ENCODE data around the gene RALY.

Gene RALY

DNA sequence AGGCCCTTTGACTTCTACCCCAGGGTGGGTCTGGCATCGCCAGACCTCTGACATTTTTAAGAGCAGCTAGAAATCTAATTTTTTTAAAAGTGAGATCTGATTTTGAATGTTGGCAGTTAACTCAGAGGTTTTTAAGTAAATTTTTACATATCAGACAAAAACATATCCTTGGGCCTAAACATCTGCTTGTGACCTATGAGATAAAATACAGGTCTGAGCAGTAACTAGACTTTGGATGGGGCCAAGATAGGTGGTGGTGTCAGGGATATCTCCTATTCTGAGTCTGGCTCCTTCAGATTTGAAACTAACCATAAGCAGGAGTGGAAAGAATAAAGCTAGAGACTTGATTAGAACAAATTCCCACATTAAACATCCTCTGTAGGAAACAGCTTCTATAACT is 17.6 kb downstream of the RALY start:
- Histone ChIP-seq H3K9me3 (ENCODE audit: insufficient read depth, low read depth, low read length) (no peaks in the 10 kb centered on the region), H3K4me1 (ENCODE audit: insufficient read depth, low read length, poor library complexity, severe bottlenecking) (peaks cover 27% of the 10 kb centered on the region), H3K27me3 (ENCODE audit: insufficient read depth, low read length, poor library complexity, severe bottlenecking) (no peaks in the 10 kb centered on the region), H3K4me3 (ENCODE audit: low read length, poor library complexity, severe bottlenecking) (no peak overlapping the region), H3K36me3 (ENCODE audit: insufficient read depth, low read length) (no peaks in the 10 kb centered on the region; the same call in 1 of the 2 replicates), H3F3A (ENCODE audit: low read depth) (no peaks in the 10 kb centered on the region), H3K9me2 (replicated peaks; ENCODE audit: low read depth, low read length) (no peaks in the 10 kb centered on the region), H3K4me2 (ENCODE audit: low read depth, low read length, poor library complexity, severe bottlenecking) (no peak overlapping the region), H2AFZ (ENCODE audit: low read length) (no peak overlapping the region), H3K9ac (ENCODE audit: low read depth, low read length, poor library complexity, severe bottlenecking) (no peak overlapping the region), H4K20me1 (ENCODE audit: insufficient read depth, low read length, poor library complexity, severe bottlenecking) (peaks cover 89% of the 10 kb centered on the region), H3K79me2 (ENCODE audit: insufficient read depth, low read length) (peaks cover 93% of the 10 kb centered on the region)
- TF ChIP-seq EZH2phosphoT487 (IDR thresholded peaks at IDR 0.05; ENCODE audit: borderline replicate concordance), result no peak
- TF ChIP-seq, protein P1, sequence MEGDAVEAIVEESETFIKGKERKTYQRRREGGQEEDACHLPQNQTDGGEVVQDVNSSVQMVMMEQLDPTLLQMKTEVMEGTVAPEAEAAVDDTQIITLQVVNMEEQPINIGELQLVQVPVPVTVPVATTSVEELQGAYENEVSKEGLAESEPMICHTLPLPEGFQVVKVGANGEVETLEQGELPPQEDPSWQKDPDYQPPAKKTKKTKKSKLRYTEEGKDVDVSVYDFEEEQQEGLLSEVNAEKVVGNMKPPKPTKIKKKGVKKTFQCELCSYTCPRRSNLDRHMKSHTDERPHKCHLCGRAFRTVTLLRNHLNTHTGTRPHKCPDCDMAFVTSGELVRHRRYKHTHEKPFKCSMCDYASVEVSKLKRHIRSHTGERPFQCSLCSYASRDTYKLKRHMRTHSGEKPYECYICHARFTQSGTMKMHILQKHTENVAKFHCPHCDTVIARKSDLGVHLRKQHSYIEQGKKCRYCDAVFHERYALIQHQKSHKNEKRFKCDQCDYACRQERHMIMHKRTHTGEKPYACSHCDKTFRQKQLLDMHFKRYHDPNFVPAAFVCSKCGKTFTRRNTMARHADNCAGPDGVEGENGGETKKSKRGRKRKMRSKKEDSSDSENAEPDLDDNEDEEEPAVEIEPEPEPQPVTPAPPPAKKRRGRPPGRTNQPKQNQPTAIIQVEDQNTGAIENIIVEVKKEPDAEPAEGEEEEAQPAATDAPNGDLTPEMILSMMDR (conservative IDR thresholded peaks at IDR 0.05; ENCODE audit: low read length), result no peak

DNA sequence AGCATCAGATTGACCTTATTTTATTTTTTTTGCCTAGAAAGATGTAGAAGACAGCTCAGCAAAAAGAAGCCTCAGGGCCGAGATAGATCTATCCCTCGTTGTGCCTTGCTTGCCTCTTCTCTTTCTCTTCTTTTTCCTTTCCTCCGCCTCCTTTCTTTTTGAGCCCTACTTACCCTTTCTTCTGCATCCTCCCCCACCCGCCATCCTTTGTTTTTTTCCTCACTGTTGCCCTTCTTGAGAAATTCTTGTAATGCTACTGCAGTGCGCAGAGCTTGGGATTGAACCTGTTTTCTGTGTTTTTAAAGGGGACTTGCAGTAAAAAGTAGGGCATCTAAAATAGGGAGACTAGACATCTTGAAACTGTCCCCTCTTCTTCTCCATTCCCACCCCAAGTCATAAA is 18.6 kb downstream of the RALY start:
- no peaks in the 10 kb centered on the region for H3K9me3 ChIP-seq (ENCODE audit: insufficient read depth, low read depth, low read length)
- no peak overlapping the region for H3K9ac ChIP-seq (ENCODE audit: low read depth, low read length, poor library complexity, severe bottlenecking)
- H3K36me3 ChIP-seq (ENCODE audit: insufficient read depth, low read length), result no peaks in the 10 kb centered on the region; the same call in 1 of the 2 replicates
- H3K4me1 ChIP-seq (ENCODE audit: insufficient read depth, low read length, poor library complexity, severe bottlenecking), result peaks cover 27% of the 10 kb centered on the region
- H3K9me2 ChIP-seq (replicated peaks; ENCODE audit: low read depth, low read length), result no peaks in the 10 kb centered on the region
- H3K27me3 ChIP-seq (ENCODE audit: insufficient read depth, low read length, poor library complexity, severe bottlenecking), result no peaks in the 10 kb centered on the region
- no peak for TF ChIP-seq EZH2phosphoT487 (IDR thresholded peaks at IDR 0.05; ENCODE audit: borderline replicate concordance)
- TF ChIP-seq, protein P1 (conservative IDR thresholded peaks at IDR 0.05; ENCODE audit: low read length), result no peak
- H3K4me2 ChIP-seq (ENCODE audit: low read depth, low read length, poor library complexity, severe bottlenecking), result no peak overlapping the region
- no peaks in the 10 kb centered on the region for H3F3A ChIP-seq (ENCODE audit: low read depth)
- peaks cover 94% of the 10 kb centered on the region for H3K79me2 ChIP-seq (ENCODE audit: insufficient read depth, low read length)
- H4K20me1 ChIP-seq (ENCODE audit: insufficient read depth, low read length, poor library complexity, severe bottlenecking), result peaks cover 91% of the 10 kb centered on the region
- no peak overlapping the region for H3K4me3 ChIP-seq (ENCODE audit: low read length, poor library complexity, severe bottlenecking)
- no peak overlapping the region for H2AFZ ChIP-seq (ENCODE audit: low read length)

DNA sequence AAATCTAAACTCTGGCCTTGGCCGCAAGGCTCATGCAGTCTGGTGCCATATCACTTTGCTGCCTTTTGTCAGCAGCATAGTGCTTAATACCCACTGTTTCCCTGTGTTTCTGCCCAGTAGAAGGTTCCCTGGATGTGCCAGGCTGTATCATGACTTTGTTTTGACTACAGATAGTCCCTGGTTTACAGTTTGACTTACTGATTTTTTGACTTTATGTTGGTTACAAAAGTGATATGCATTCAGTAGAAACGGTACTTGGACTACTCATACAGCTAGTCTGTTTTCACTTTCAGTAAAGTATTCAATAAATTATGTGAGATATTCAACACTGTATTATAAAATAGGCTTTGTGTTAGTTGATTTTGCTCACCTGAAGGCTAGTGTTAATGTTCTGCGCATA is 19.0 kb downstream of the RALY start:
- TF ChIP-seq EZH2phosphoT487 (IDR thresholded peaks at IDR 0.05; ENCODE audit: borderline replicate concordance), result no peak
- TF ChIP-seq, protein P1 (conservative IDR thresholded peaks at IDR 0.05; ENCODE audit: low read length), result no peak
- Histone ChIP-seq H3K79me2 (ENCODE audit: insufficient read depth, low read length) (peaks cover 96% of the 10 kb centered on the region), H4K20me1 (ENCODE audit: insufficient read depth, low read length, poor library complexity, severe bottlenecking) (peaks cover 95% of the 10 kb centered on the region), H3K4me3 (ENCODE audit: low read length, poor library complexity, severe bottlenecking) (no peak overlapping the region), H3K36me3 (ENCODE audit: insufficient read depth, low read length) (no peaks in the 10 kb centered on the region; the same call in 1 of the 2 replicates), H3K27me3 (ENCODE audit: insufficient read depth, low read length, poor library complexity, severe bottlenecking) (no peaks in the 10 kb centered on the region), H3K9me2 (replicated peaks; ENCODE audit: low read depth, low read length) (no peaks in the 10 kb centered on the region), H3K4me1 (ENCODE audit: insufficient read depth, low read length, poor library complexity, severe bottlenecking) (peaks cover 27% of the 10 kb centered on the region), H3K4me2 (ENCODE audit: low read depth, low read length, poor library complexity, severe bottlenecking) (no peak overlapping the region), H3F3A (ENCODE audit: low read depth) (no peaks in the 10 kb centered on the region), H3K9me3 (ENCODE audit: insufficient read depth, low read depth, low read length) (no peaks in the 10 kb centered on the region), H2AFZ (ENCODE audit: low read length) (no peak overlapping the region), H3K9ac (ENCODE audit: low read depth, low read length, poor library complexity, severe bottlenecking) (no peak overlapping the region)

Data from Loucy (cell line).